ENCODE results near the gene ACTRT2.

DNA sequence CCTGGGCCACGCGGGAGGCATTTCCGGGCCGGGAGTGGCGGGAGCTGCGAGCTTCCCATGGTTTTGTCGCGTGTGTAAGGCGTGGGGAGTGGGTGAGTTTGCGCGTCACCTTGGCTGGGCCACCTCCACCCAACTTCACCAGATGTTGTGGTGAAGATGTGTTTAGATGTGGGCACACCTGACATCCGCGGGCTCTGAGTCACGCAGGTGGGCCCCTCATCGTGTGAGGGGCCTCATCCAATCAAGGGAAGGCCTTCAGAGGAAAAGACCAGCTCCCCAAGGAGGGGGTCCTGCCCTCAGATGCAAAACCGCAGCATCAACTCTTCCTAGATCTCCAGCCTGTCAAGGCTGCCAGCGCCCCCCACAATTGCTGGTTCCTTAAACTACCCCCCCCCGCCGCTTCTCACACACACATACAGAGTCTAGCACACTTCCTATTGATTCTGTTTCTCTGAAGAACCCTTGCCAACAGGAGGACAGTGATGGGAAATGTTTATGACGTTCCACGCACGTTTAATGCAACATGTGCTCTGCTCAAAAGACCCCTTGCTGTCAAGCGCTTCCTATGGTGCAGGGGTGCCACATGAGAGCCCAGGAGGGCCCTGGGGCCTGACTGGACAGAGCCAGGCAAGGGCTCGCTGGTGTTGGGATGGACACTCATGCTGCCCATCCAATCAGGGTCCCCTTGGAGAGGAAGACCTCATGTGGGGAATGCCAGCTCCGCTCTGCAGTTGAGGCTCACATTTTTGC is 11.9 kb downstream of the ACTRT2 start:
- TF ChIP-seq, protein P1, sequence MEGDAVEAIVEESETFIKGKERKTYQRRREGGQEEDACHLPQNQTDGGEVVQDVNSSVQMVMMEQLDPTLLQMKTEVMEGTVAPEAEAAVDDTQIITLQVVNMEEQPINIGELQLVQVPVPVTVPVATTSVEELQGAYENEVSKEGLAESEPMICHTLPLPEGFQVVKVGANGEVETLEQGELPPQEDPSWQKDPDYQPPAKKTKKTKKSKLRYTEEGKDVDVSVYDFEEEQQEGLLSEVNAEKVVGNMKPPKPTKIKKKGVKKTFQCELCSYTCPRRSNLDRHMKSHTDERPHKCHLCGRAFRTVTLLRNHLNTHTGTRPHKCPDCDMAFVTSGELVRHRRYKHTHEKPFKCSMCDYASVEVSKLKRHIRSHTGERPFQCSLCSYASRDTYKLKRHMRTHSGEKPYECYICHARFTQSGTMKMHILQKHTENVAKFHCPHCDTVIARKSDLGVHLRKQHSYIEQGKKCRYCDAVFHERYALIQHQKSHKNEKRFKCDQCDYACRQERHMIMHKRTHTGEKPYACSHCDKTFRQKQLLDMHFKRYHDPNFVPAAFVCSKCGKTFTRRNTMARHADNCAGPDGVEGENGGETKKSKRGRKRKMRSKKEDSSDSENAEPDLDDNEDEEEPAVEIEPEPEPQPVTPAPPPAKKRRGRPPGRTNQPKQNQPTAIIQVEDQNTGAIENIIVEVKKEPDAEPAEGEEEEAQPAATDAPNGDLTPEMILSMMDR (conservative IDR thresholded peaks at IDR 0.05): no peak
- no peak for TF ChIP-seq ZFX (IDR thresholded peaks at IDR 0.05)

Measured in C4-2B (cell line).